ENCODE results near the gene GATA5. TPM values are rescaled to one million over a fixed set of nuclear protein-coding genes. Genes with fewer than 3 reads are reported as not detected.

The GATA5 gene
- total RNA-seq, 2 donors from 2014 or later = 2.5 to 6.7 TPM

GRCh38 chr20:62446481-62446880 lies 29.3 kb downstream of the GATA5 start:
- WGBS, 2 experiments (ENCODE audit: insufficient coverage in 1 of 2, insufficient read length in 1 of 2) = 50 to 86% methylated on average over 1 to 12 of the region's 12 CpGs
- no peaks in the 10 kb centered on the region for H3K9me3 Mint-ChIP-seq
- TF ChIP-seq CTCF (conservative IDR thresholded peaks at IDR 0.05) = no peak

GRCh38 chr20:62445553-62446340 lies 30.0 kb downstream of the GATA5 start:
- H3K9me3 Mint-ChIP-seq = no peaks in the 10 kb centered on the region
- Histone ChIP-seq H3K4me3 (ENCODE audit: low read length) (no peak overlapping the region), H3K9me3 (ENCODE audit: control insufficient read depth, low read length) (no peaks in the 10 kb centered on the region), H3K36me3 (ENCODE audit: control insufficient read depth, insufficient read depth, low read length) (no peaks in the 10 kb centered on the region), H3K27me3 (ENCODE audit: control insufficient read depth, insufficient read depth, low read length, poor library complexity, severe bottlenecking) (no peaks in the 10 kb centered on the region), H3K4me1 (ENCODE audit: control insufficient read depth, insufficient read depth, low read length) (no peaks in the 10 kb centered on the region), H3K27ac (ENCODE audit: low read depth, low read length) (no peak overlapping the region), H3K9ac (ENCODE audit: extremely low read depth, low read length, poor library complexity, severe bottlenecking) (no peak overlapping the region)
- no peaks in the 10 kb centered on the region for H3K36me3 Mint-ChIP-seq (ENCODE audit: low read depth)
- no peak overlapping the region for H3K27ac Mint-ChIP-seq
- H3K4me1 Mint-ChIP-seq = no peaks in the 10 kb centered on the region
- no peak for TF ChIP-seq CTCF (conservative IDR thresholded peaks at IDR 0.05)
- no peak overlapping the region for H3K4me3 Mint-ChIP-seq
- WGBS, 2 experiments (ENCODE audit: insufficient coverage in 1 of 2, insufficient read length in 1 of 2) = 90 to 91% methylated on average over 8 to 28 of the region's 36 CpGs
- H3K27me3 Mint-ChIP-seq (ENCODE audit: insufficient read depth) = no peaks in the 10 kb centered on the region
- DNase-seq = no peak

More at GRCh38 chr20:62446481-62446880, 29.3 kb downstream of the GATA5 start:
- H3K4me1 Mint-ChIP-seq = no peaks in the 10 kb centered on the region
- Histone ChIP-seq H3K27me3 (ENCODE audit: control insufficient read depth, insufficient read depth, low read length, poor library complexity, severe bottlenecking) (no peaks in the 10 kb centered on the region), H3K4me3 (ENCODE audit: low read length) (no peak overlapping the region), H3K9me3 (ENCODE audit: control insufficient read depth, low read length) (no peaks in the 10 kb centered on the region), H3K4me1 (ENCODE audit: control insufficient read depth, insufficient read depth, low read length) (no peaks in the 10 kb centered on the region), H3K27ac (ENCODE audit: low read depth, low read length) (no peak overlapping the region), H3K36me3 (ENCODE audit: control insufficient read depth, insufficient read depth, low read length) (no peaks in the 10 kb centered on the region), H3K9ac (ENCODE audit: extremely low read depth, low read length, poor library complexity, severe bottlenecking) (no peak overlapping the region)
- H3K36me3 Mint-ChIP-seq (ENCODE audit: low read depth) = no peaks in the 10 kb centered on the region
- H3K4me3 Mint-ChIP-seq = no peak overlapping the region
- no peaks in the 10 kb centered on the region for H3K27me3 Mint-ChIP-seq (ENCODE audit: insufficient read depth)
- no peak for DNase-seq
- H3K27ac Mint-ChIP-seq = no peak overlapping the region

GRCh38 chr20:62444286-62444685 lies 31.5 kb downstream of the GATA5 start:
- Histone ChIP-seq H3K4me3 (ENCODE audit: low read length) (no peak overlapping the region), H3K27ac (ENCODE audit: low read depth, low read length) (no peak overlapping the region), H3K9me3 (ENCODE audit: control insufficient read depth, low read length) (no peaks in the 10 kb centered on the region), H3K9ac (ENCODE audit: extremely low read depth, low read length, poor library complexity, severe bottlenecking) (no peak overlapping the region), H3K27me3 (ENCODE audit: control insufficient read depth, insufficient read depth, low read length, poor library complexity, severe bottlenecking) (no peaks in the 10 kb centered on the region), H3K36me3 (ENCODE audit: control insufficient read depth, insufficient read depth, low read length) (no peaks in the 10 kb centered on the region), H3K4me1 (ENCODE audit: control insufficient read depth, insufficient read depth, low read length) (no peaks in the 10 kb centered on the region)
- Mint-ChIP-seq H3K27me3 (ENCODE audit: insufficient read depth) (no peaks in the 10 kb centered on the region), H3K4me1 (no peaks in the 10 kb centered on the region), H3K9me3 (no peaks in the 10 kb centered on the region), H3K4me3 (no peak overlapping the region), H3K27ac (no peak overlapping the region), H3K36me3 (ENCODE audit: low read depth) (no peaks in the 10 kb centered on the region)
- WGBS, 2 experiments (ENCODE audit: insufficient coverage in 1 of 2, insufficient read length in 1 of 2) = 91 to 95% methylated on average over 4 to 6 of the region's 6 CpGs
- TF ChIP-seq CTCF (conservative IDR thresholded peaks at IDR 0.05) = no peak
- no peak for DNase-seq
